DMS114 treated with DMSO at 0.1 percent for 48 hours (cell line): Measurements from ENCODE around the gene NUDCD3.

Experiments used
- DNase-seq: peaks from one replicate; lab custom pipeline; 2025; ENCODE audit not compliant: unreplicated experiment; lab: John Stamatoyannopoulos, UW

NUDCD3 gene

GRCh38 chr7:44402401-44403060 lies 87.9 kb downstream of the NUDCD3 start:
- no peak for DNase-seq

DNA sequence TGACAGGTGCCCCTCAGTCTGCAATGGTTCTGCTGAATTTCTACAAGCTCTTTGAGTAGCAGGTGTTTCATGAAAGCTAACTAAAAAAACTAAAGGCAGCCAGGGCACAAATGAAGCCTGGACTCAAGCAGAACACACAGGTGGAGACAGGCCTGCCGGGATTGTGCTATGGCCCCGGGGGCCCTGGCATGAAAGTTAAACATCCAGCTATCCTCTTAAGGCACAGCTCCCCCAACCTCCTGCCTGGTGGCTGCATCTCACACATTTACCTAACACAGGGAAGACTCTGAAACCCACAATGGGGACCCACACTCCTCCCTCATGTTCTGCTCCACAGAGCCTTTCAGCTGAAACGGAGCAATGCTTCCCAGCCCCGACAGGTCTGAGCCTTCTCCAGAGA lies 88.8 kb downstream of the NUDCD3 start:
- no peak for DNase-seq

DNA sequence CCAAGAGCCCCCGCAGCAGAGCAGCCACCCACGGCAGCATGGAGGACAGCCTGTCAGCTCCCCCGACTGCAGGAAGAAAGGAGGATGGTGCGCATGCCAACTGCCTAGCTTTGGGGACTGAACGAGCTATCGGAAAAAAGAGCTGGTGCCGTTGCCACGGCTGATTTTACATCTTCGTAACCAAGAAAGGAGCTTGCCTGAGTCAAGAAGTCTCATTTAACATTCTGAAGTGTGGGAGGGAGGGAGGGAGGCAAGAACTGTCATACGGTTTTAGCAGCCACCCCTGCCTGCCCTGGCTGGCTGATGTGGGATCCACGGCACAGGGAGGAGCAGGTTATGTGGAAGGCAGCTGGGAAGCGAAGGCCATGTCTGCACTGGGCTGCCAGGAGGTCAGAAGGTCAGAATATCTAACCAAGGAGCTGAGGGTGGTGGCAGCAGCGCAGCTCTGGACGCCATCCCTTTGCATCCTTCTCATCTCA lies 90.4 kb downstream of the NUDCD3 start:
- no peak for DNase-seq

DNA sequence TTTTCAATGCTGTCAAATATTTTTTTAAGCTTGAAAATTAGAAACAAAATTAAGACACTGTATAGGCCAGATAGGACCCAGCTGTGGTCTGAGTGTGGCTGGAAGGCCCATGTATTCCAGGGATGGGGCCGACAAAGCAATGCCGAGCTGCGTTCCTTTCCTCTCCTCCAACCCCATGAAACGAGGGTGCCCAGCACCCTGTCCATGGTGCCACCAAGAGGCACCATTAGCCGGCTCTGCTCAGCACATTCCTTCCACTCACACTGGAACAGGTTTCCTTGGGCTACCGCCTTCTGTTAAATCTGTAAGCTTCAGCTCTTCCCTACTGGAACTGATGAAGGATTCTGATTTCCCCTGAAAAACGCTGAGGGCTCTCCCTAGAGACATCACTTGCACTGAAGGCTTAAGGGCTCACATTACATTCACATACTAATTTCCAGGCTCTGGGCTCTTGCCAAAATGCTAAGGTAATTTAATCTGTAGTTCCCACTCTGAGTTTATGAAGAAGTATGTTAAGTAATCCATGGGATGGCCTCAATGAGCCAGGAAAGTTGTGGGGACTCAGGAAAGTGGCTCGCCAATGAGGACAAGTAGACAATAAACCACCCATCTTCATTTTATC lies 91.4 kb downstream of the NUDCD3 start:
- DNase-seq = no peak

GRCh38 chr7:44398511-44398911 lies 91.9 kb downstream of the NUDCD3 start:
- DNase-seq = no peak

- DNase-seq = no peak
Observed at GRCh38 chr7:44396931-44397545, 93.4 kb downstream of the NUDCD3 start.

DNA sequence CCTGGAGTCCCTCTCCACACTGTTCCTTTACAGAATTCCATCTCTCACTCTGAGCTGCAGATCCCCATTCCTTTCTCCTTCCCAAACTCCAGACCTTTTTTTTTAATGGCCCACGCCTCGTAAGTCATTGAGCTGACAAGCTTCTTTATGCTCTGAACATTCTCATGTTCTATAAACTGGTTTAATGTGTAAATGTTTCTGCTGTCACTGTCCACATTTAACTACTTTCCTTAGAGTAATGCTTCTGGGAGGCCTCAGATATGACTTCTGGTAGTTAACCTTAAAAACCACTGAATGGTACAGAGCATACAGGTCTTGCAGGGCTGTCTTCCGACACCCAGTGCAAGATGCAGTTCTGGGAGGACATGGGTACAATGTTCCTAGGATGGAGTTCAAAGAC lies 94.0 kb downstream of the NUDCD3 start:
- no peak for DNase-seq

GRCh38 chr7:44395067-44395466 lies 95.4 kb downstream of the NUDCD3 start:
- DNase-seq = no peak

DNA sequence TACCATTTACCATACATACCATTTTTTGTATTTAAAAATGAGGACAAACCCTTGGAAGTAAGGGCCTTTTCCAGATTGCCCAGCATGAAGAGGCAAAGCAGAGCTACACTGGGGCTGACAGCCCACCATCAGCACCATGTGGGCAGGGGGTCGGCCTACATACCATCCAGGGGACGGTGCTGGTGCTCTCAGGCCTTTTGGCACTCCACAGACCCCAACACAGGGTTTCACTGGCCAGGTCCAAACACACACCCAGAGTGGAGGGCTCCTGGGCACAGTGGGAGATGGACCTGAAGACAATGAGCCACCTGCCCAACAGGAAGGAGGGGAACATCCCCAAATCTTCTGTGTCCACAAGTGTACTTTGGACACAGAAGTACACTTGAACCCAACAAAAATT lies 95.8 kb downstream of the NUDCD3 start:
- no peak for DNase-seq

DNA sequence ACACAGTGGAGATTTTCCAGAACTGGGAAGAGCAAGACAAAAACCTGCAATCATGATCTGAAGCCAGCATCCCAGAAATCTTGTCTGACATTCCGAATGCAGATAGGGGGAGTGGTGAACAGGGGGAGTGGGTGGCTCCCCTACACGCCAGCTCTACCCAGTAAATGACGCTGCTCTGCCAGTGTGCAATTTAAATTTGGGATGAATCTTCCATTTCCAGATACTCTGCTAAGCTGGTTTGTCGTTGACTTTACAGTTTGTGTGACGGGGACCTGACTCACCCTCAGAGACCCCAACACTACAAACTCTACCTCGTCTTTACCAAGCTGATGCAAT lies 96.4 kb downstream of the NUDCD3 start:
- DNase-seq = no peak

- no peak for DNase-seq
Observed at GRCh38 chr7:44393238-44394111, 97.0 kb downstream of the NUDCD3 start.

DNA sequence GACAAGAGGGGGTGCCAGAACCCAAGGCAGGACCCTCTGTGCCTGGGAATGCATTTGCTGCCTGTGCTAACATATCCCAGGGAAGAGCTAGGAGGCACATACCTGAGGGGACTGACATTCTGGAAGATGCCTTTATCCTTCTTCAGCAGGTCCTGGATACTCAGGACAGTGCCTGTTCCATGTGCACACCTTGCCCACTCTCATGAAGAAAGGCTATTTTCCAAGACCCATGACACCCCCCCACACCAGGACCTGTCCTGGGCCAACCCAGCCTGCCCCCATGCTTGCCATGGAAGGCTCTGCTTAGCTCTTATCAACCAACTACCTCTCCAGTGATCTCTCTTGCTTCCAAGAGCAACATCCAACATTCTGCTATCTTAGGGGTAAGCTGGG lies 97.8 kb downstream of the NUDCD3 start:
- DNase-seq = no peak

DNA sequence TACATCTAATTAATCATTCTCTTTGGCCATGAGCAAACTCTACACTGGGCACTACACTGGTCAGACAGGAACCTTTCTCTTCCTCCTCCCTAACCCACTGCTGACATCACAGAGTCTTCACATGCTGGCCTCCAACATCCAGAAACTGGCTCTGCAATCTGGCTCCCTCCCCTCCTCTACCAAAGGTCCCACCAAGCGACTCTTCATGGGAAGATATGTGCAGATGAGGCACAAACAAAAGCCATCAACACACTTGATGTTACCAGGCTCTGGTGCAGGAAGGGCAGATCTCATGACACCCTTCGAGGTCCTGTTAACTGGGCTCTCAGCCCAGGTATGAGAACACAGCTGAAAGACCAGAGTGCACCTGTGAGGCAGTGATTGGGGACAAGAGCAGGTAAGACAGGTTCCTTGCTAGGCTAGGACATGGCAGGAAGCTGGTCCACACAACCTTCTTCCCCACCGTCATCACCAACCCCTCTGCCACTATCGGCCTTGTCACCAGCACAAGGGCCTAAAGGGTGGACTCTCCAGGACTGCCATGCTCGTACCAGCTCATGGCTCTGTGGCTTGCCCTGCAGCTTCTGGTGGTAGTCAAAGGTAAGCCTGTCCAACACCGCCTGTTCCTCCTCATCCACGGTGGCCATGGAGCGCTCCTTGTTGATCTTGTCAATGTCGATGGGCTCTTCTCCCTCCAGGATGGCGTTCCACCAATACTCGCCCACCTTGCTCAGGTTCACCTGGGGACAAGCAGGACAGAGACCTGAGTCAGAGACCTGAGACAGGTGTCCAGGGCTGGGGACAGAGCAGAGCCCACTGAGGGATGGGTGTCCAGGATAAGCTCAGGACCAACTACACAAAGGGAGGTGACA lies 98.5 kb downstream of the NUDCD3 start:
- no peak for DNase-seq

- no peak for DNase-seq
Observed at GRCh38 chr7:44391171-44391570, 99.3 kb downstream of the NUDCD3 start.

GRCh38 chr7:44390701-44391100 lies 99.8 kb downstream of the NUDCD3 start:
- DNase-seq = no peak

DNA sequence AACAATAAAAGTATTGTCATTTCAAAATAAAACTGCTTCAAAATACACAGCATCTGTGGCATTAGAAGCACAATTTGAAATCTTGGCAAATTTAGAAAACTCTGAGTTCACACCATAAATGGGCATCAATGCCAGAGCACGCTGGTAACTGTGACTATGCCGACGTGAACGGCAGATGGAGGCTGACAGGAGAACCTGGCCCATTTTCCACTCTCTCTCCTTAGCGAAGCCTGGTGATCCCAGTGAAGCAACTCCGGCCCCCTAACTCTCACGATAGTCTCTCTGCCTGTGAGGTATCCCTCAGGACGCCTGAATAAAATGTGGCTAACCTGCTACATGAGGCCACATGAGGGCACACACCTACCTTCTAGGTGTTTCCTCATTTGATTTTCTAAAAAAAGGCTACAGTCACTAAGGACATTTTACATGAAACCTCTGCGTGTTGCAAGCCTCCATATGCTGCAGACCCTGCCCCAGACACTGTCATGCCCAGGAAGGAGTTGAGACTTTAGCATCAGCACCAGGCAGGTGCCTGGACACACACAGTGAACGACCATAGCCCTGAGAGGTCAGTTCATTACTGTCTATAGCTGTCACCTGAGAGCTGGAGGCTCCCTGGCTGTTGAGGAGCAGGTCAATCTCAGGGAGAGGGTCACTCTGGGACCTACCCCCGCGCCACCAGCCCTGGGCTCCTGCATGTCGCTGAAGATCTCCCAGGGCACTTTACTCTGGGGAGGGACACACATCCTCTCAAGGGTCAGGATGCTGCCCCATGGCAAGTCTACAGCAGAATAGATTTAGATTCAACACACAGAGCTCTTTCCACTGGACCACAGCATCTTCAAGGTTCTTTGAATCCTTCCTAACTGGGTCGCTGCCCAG lies 102.1 kb downstream of the NUDCD3 start:
- DNase-seq = no peak

DNA sequence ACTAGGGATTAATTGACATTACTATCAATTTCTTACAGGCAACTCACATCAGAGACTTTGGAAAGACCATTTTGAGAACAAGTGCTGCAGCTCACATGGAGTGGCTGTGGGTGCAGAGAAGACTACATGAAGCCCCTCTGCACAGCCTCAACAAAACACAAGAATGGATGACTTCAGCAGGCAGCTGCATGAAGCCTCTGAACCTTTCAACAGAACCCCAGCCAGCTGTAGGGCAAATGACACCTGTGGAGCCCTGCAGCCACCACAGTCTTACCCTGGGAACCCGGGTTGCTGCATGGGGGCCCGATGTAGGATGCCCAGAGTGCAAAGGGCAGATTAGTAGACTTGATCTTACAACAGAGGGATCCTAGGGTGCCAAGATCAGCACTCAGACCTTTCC lies 103.1 kb downstream of the NUDCD3 start:
- DNase-seq = no peak

- DNase-seq = no peak
Observed at GRCh38 chr7:44386139-44386913, 104.1 kb downstream of the NUDCD3 start.
